Activated naive CD4-positive, alpha-beta T cell treated with anti-CD3 and anti-CD28 coated beads, Interleukin-2, amount 50 U/mL, for 72 hours (primary cell): Measurements from ENCODE around the gene CDKN1A. TPM values are rescaled to one million over a fixed set of nuclear protein-coding genes. Genes with fewer than 3 reads are reported as not detected.
A peak's percentile ranks its signal among the peaks of the same experiment; 100 is the strongest.
"Not testable (repeated sequence)": the region's sequence is repeated elsewhere in the genome, so short reads cannot be mapped to it uniquely, and the experiment has no call there.

ENCODE experiments used
- ATAC-seq, 2 donors: fragments of 150-1000 bp; cut with Tn5 transposase; 2 replicates each; pipeline ENCODE4 v1.10.0; 2021; ENCODE audit warnings: mild to moderate bottlenecking in 2 of 2, moderate library complexity in 2 of 2
- DNase-seq, 2 donors: peaks; one replicate each; pipeline ENCODE4 v3.0.0; 2021 to 2022; ENCODE audit warnings: low spot score in 2 of 2
- H3K27ac Mint-ChIP-seq, 2 donors: one replicate each; pipeline ENCODE4 v1.8.0; 2022; ENCODE audit warnings: mild to moderate bottlenecking in 2 of 2, mixed read lengths in 2 of 2
- H3K36me3 Mint-ChIP-seq, 2 donors: one replicate each; pipeline ENCODE4 v1.8.0; 2022; ENCODE audit warnings: mixed read lengths in 2 of 2
- H3K9me3 Mint-ChIP-seq, 2 donors: one replicate each; pipeline ENCODE4 v1.8.0; 2022; ENCODE audit warnings: mixed read lengths in 2 of 2
- total RNA-seq, 2 donors: library from RNA; stranded (reverse); gene quantifications; one replicate each; pipeline ENCODE4 v1.2.3, GENCODE V29; 2022

CDKN1A gene
- total RNA-seq, 2 donors from 2014 or later, result 43.3 to 146 TPM

DNA sequence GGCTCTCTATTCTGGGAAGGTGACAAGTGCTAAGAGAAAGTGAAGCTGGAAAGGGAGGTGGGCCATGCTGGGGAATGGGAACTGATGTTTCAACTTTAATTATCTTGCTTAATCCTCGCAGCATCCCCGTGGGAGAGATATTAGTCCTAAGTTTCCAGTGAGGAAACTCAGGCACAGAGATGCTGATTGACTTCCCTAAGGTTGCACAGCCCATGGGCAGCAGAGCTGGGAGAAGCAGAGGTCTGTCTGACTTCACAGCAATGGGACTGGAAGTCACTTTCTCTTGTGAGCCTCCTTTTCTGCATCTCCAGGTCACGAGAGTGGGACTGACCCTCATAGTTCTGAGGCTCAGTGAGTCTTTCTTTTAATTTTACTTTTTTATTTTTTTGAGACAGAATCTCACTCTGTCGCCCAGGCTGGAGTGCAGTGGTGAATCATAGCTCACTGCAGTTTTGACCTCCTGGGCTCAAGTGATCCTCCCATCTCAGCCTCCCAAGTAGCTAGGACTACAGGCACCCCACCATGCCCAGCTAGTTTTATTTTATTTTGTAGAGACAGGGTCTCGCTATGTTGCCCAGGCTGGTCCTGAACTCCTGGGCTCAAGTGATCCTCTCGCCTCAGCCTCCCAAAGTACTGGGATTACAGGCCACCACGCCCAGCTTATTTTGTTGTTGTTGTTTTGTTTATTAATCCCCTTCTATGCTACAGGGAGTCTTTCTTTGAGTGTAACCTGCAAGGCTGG, 21.7 kb downstream of the CDKN1A start:
- H3K27ac Mint-ChIP-seq, result no peak overlapping the region
- no peaks in the 10 kb centered on the region for H3K9me3 Mint-ChIP-seq
- no peaks in the 10 kb centered on the region for H3K36me3 Mint-ChIP-seq
- no peak for DNase-seq
- no peak for ATAC-seq

DNA sequence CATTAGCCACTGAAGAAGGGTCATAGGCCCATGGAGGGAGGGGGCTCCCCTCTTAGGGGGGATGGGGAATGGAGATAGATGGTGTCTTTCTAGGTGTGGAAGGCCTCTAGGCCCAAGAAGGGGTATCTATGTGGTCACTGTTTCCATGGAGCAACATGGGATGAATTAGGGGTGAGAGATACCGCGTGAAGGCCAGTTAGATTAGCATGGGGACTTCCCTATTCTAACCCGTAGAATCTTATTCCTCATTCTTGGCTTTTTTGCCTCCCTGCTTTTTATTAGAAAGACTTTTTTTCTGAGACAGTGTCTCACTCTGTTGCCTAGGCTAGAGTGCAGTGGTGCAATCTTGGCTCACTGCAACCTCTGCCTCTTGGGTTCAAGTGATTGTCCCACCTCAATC, 22.3 kb downstream of the CDKN1A start:
- H3K27ac Mint-ChIP-seq, result no peak overlapping the region
- ATAC-seq (peak in 1 of 2 donors; percentile 56), DNase-seq (no peak)
- H3K36me3 Mint-ChIP-seq, result no peaks in the 10 kb centered on the region
- H3K9me3 Mint-ChIP-seq, result no peaks in the 10 kb centered on the region

DNA sequence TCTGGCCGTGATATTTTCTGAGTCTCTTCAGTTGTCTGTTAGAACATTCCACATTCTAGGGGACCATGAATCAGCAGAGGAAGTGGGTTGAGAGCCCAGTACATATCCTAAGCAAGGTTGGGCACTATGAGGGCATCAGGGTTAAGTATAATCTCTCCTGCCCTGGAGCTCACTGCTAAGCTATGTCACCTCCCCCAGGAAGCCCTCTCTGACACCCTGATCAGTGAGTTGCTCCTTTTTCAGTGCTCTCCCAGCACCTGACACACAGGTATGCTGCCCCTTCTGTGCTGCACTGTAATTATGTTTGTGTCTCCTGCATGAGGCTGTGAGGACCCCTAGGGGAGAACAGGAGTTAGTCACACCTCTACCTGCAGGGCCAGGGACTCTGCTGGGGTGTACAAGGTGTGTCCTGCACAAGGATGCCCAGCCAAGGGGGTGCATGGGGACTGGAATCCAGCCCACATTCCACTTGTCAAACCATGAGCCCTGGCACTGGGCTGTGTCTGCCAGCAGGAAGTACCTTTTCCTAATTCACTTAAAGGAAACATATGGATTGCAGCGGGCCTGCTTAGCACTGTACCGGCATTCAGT, 23.0 kb downstream of the CDKN1A start:
- Mint-ChIP-seq H3K9me3 (no peaks in the 10 kb centered on the region), H3K36me3 (no peaks in the 10 kb centered on the region), H3K27ac (peak overlapping the region in 1 of 2 donors; percentile 43)
- DNase-seq (no peak), ATAC-seq (peak; percentile 53 to 65)

DNA sequence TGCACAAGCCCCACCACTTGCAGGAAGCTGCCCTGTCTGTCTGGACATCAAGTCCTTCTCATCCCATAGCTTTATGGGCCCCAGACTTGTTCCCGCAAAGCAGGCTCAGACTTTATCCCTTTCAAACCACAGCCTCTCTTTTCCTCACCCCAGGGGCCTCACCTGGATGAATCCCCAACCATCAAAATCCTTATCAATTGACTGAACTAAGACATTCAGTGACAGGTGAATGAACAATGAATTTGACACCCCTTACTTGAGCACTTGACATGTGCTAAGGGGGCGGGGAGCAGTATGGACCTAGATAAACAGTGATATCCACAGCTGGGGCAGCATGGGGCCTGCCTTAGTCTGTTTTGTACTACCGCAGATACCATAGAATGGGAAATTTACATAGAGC, 24.1 kb downstream of the CDKN1A start:
- Mint-ChIP-seq H3K36me3 (no peaks in the 10 kb centered on the region), H3K9me3 (no peaks in the 10 kb centered on the region), H3K27ac (peak overlapping the region; percentile 43 to 83)
- no peak for DNase-seq
- ATAC-seq, result no peak

DNA sequence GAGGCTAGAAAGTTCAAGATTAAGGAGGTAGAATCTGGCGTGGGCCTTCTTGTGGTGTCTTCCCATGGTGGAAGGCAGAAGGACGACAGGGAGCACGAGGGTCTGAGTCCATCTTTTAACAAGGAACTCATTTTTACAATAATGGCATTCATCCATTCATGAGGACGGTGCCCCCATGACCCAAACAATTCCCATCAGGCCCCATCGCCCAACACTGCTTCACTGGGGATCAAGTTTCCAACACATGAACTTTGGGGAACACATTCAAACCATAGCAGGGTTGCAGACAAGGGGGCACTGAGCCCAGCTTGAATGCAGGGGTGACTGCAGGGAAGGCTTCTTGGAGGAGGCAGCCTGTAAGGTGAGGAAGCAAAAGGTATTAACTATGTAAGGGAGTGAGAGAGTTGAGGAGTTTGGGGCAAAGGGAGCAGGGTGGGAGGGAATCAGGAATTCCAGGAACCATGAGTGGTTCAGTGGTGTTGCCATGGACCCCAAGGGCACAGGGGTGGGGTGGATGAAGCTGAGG, 24.6 kb downstream of the CDKN1A start:
- no peaks in the 10 kb centered on the region for H3K9me3 Mint-ChIP-seq
- no peak for ATAC-seq
- DNase-seq, result no peak
- peak overlapping the region in 1 of 2 donors; percentile 83 for H3K27ac Mint-ChIP-seq
- H3K36me3 Mint-ChIP-seq, result no peaks in the 10 kb centered on the region

DNA sequence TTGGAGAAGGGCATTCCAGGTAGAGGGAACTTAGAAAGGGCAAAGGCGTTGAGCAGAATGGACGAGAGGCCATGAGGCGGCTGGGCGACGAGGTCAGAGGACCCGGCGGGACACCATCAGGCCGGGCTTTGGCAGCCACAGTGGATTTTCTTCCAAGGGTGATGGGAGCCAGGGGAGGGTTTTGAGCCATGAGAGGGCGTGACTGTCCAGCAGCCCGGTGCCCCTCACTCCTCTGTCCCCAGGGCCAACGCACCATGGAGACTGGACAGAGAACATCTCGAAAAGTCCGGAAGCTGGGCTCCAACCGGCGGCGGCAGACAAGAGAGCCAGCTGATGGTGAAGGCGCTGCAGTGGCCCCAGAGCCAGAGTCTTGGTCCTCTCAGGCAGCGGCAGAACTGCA, 25.5 kb downstream of the CDKN1A start:
- DNase-seq (no peak), ATAC-seq (no peak)
- Mint-ChIP-seq H3K36me3 (no peaks in the 10 kb centered on the region), H3K9me3 (no peaks in the 10 kb centered on the region), H3K27ac (no peak overlapping the region)

DNA sequence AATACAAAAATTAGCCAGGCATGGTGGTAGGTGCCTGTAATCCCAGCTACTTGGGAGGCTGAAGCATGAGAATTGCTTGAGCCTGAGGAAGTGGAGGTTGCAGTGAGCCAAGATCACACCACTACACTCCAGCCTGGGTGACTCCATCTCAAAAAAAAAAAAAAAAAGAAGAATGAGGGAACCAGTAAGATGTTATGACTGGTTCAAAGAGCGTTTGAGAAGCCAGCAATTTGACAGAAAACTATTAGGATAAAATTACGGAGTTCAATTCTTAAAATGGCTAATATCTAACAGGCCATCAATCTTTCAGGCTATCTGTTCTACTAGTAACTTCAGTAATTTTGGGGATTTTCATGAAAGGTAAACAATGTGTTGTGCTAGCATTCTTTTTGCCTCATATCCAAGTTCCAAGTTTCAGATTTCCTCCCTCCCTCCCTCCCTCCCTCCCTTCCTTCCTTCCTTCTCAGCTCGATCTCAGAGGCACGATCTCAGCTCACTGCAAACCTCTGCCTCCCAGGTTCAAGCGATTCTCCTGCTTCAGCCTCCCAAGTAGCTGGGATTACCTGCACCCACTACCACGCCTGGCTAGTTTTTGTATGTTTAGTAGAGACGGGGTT, 26.6 kb downstream of the CDKN1A start:
- not testable (repeated sequence) for H3K36me3 Mint-ChIP-seq, H3K9me3 Mint-ChIP-seq, ATAC-seq, H3K27ac Mint-ChIP-seq, DNase-seq

DNA sequence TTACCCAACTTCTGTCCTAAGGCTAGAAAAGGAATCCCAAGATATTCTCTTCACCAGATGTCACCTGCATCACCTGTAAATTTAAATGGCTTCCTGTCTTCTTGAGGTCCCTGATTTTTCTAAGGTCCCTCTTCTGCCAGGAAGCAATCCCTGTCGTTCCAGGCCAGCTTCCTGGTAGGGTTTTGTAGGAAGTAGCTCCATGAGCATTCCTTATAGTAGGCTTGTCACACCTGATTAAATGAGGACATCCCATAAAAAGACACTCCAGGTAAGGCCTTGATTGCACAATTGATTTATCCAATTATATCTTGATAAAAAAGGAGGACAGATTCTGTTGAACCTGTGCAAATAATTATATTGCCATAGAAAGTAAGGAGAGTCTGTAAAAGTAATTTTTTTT, 27.8 kb downstream of the CDKN1A start:
- no peak for ATAC-seq
- Mint-ChIP-seq H3K27ac (no peak overlapping the region), H3K36me3 (no peaks in the 10 kb centered on the region)

DNA sequence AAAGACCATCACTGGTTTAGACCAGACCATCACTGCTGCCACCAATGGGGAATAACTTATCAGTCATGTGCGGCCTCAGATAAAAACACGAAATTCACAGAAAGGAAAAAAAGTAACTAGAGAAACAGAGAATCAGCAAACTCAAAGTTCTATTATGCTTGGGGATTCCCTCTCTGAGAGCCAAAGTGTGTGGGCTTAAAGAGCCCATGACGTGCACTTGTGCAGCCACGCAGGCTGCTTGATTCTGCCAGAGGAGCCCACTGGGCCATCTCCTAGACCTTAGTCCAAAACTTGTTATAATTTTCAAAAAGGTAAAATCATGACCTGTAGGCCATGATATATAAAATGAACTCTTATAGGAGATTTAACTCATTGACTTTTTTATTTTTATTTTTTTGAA, 34.3 kb downstream of the CDKN1A start:
- H3K36me3 Mint-ChIP-seq, result no peaks in the 10 kb centered on the region
- no peaks in the 10 kb centered on the region for H3K9me3 Mint-ChIP-seq
- H3K27ac Mint-ChIP-seq, result no peak overlapping the region
- ATAC-seq, result no peak
- no peak for DNase-seq

More for the DNA sequence above, 27.8 kb downstream of the CDKN1A start:
- H3K9me3 Mint-ChIP-seq, result no peaks in the 10 kb centered on the region
- DNase-seq, result no peak

DNA sequence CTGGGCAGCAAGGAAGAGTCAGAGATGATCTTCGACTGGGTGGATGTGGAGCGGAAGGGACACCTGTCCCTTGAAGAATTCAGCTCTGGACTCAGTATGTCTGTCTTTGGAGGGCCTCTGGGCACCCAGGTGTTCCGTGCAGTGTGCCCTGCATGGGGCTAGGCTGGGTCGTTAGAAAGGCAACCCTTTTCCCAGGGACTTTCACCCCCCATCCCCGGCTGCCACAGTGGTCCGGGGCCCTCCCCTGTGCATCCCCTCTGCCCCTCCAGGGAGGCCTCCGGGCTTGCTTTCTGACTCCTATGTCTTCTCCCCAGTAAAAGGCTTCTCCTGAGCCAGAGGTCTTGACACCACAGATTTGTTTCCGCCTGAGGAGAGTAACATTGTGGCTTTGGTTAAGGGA, 35.3 kb downstream of the CDKN1A start:
- no peaks in the 10 kb centered on the region for H3K36me3 Mint-ChIP-seq
- no peaks in the 10 kb centered on the region for H3K9me3 Mint-ChIP-seq

DNA sequence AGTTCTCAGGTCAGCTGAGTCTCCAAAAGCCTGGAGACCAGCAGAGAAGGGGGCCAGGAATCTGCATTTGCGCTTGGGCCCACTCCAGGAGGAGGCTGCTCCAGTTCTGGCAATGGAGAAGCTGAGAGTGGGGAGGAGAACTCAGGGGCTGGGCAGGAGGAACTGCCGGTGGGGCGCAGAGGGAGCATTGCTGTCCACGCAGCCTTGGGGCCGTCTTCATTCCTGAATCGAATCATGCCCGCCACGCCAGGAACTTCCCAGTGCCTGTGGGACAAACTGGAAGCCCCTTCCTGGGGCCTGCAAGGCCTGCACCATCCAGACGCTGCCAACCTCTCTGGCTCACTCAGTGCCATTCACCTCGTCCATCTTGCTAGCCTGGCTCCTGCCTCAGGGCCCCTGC, 36.0 kb downstream of the CDKN1A start:
- Mint-ChIP-seq H3K36me3 (no peaks in the 10 kb centered on the region), H3K27ac (no peak overlapping the region), H3K9me3 (no peaks in the 10 kb centered on the region)
- DNase-seq (no peak), ATAC-seq (no peak)

More for the DNA sequence above, 35.3 kb downstream of the CDKN1A start:
- DNase-seq, result no peak
- ATAC-seq, result no peak
- H3K27ac Mint-ChIP-seq, result peak overlapping the region in 1 of 2 donors; percentile 5

DNA sequence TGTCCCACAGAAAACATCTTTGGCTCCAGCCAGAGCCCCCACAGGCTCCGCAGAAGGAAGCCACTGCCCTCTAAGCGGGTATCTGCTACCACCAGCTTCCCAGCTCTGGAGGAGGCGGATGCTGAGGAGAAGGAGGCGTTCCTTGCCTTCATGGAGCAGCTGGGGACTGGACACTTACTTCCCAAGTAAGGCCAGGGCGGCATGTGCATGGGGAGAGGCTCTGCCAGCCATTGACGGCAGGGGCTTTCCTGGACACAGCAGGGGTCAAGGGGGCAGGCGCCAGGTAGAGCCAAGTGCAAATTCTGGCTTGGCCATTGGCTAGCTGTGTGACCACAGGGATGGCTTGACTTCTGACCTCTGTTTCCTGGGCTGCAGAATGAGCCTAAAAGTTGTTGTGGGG, 37.0 kb downstream of the CDKN1A start:
- Mint-ChIP-seq H3K9me3 (no peaks in the 10 kb centered on the region), H3K36me3 (no peaks in the 10 kb centered on the region), H3K27ac (no peak overlapping the region)
- no peak for ATAC-seq
- DNase-seq, result no peak

DNA sequence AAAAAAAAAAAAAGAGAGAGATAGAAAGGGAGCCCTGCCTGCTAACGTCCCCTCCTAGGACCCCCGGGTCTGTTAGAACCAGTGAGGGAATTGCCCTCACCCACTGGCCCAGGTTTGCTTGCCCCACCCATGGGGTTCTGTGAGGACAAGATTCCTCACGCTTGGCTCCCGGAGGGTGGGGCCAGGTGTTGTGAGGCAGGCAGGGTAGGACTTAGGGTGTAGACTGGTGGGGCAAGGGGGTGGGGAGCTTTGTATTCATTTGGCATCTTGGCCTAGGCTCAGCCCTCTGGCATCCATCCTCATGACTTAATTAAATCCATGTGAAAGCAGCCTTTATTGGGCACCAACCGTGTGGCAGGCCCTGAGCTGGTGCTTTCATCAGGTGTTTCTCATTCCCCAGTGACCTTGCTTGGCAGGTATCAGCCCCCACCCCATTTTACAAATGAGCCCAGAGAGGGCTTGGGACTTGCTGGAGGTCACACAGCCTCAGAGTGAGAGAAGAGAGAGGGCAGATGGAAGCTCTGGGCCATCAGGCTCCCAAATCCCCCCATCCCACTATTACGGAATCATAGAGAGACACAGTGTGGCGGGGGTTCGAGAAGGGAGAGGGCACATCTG, 38.1 kb downstream of the CDKN1A start:
- DNase-seq (peak in 1 of 2 donors; percentile 28), ATAC-seq (no peak)
- H3K9me3 Mint-ChIP-seq, result no peaks in the 10 kb centered on the region
- H3K27ac Mint-ChIP-seq, result no peak overlapping the region
- H3K36me3 Mint-ChIP-seq, result no peaks in the 10 kb centered on the region

DNA sequence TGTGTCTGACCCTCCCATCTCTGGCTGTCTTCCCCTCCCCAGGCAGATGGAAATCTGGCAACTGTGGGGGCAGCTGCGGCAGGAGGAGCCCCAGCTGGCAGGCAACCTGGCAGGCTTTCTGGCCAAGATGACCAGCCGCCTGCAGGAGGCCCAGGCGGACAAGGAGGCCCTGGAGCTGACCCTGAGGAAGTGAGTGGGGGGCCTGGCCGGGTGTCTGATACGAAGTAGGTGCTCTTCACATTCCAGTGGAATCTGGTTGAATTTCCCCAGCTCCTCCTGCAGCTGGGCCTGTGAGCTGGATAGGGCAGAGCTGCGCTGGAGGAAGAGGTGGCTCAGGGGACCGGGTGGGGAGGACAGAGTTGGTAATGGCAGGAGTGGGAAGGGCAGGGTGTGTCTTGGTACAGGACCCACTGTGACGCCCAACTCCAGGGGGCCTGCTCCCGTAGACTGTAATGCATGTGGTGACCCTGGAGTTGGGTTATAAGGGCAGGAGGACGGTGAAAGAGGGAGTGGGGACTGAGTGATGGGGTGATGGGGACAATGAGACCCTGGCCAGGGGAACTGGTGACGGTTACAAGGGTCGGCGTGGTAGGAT, 38.8 kb downstream of the CDKN1A start:
- no peaks in the 10 kb centered on the region for H3K36me3 Mint-ChIP-seq

DNA sequence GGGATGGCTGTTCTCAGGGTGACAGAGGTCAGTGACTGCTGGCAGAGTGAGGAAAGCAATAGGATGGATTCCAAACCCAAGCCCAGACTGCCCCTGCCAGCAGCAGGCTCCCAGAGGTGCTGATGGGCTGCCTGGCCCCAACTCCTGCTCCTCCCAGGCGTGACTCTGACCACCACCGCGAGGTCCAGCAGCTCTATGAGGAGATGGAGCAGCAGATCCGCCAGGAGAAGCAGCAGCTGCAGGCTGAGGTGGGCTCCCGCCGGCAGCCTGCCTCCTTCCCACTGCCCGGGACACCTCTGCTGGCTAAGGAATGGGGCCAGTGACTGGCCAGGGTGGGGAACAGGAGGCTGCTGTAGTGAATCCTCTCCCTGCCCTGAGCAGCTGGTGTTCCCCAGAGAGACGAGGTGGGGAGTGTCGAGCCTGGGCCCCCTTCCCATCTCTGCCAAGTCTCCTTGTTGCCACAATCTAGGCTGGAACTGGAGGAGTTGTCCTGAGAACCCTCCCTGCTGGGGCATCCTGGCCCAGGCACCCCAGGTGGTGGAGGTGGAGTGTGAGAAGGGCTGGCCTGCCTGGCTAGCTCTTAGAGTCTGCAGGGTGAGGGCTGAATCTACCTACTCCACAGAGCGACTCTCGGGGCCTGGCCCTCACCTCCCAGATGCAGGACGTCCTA, 39.5 kb downstream of the CDKN1A start:
- DNase-seq (peak in 1 of 2 donors; percentile 53), ATAC-seq (no peak)
- H3K9me3 Mint-ChIP-seq, result no peaks in the 10 kb centered on the region
- no peaks in the 10 kb centered on the region for H3K36me3 Mint-ChIP-seq
- no peak overlapping the region for H3K27ac Mint-ChIP-seq

More for the DNA sequence above, 38.8 kb downstream of the CDKN1A start:
- no peak for ATAC-seq
- Mint-ChIP-seq H3K9me3 (no peaks in the 10 kb centered on the region), H3K27ac (no peak overlapping the region)
- peak in 1 of 2 donors; percentile 26 for DNase-seq

DNA sequence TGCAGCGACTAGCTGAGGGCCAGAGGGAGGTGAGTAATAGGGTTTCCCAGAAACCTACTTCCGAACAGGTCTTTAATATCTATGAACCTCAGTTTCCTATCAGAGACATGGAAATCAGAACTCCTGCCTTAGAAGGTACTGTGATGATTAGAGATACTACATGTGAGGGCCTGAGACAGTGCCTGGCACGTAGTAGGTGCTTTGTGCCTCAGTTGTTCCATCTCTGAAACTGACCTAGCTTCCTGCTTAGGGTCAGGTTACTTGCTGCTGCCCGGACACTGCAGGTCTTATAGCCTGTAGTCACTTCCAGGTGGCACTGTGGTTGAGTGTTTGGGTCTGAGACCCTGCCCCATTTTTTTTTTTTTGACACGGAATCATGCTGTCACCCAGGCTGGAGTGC, 40.0 kb downstream of the CDKN1A start:
- H3K27ac Mint-ChIP-seq, result no peak overlapping the region
- no peaks in the 10 kb centered on the region for H3K9me3 Mint-ChIP-seq
- no peaks in the 10 kb centered on the region for H3K36me3 Mint-ChIP-seq
- no peak for ATAC-seq
- DNase-seq, result no peak
